ENCODE measurements around the gene ANGPTL8.

The ANGPTL8 gene

GRCh38 chr19:11263726-11264125, 24.3 kb downstream of the ANGPTL8 start:
- no peak for FAIRE-seq

DNA sequence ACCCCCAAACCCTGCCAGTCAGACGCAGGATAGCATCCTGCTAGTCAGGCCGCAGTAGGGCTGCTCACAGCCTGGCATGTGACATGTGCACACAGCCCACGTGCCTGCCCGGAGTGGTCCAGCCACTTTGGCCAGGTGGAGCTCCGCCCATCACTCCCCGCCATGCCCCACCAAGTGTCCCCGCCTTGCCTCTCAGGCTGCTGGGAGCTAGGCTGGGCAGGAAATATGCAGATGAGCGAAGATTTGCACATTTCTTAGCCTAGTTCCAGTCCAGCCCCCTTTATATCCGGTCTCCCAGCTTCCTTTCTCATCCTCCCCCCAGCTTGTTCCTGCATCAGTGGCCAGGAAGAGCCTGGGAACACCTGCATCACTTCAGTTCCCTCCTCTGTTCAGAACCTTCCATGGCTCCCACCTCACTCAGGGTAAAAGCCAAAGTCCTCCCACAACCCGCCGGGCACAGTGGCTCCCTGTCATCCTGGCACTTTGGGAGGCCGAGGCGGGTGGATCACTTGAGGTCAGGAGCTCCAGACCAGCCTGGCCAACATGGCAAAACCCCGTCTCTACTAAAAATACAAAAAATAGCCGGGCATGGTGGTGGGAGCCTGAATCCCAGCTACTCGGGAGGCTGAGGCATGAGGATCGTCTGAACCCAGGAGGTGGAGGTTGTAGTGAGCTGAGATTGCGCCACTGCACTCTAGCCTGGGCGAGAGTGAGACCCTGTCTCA, 25.2 kb downstream of the ANGPTL8 start:
- FAIRE-seq: no peak

- no peak for FAIRE-seq
These were observed 25.9 kb downstream of the ANGPTL8 start for GRCh38 chr19:11265177-11265784.

DNA sequence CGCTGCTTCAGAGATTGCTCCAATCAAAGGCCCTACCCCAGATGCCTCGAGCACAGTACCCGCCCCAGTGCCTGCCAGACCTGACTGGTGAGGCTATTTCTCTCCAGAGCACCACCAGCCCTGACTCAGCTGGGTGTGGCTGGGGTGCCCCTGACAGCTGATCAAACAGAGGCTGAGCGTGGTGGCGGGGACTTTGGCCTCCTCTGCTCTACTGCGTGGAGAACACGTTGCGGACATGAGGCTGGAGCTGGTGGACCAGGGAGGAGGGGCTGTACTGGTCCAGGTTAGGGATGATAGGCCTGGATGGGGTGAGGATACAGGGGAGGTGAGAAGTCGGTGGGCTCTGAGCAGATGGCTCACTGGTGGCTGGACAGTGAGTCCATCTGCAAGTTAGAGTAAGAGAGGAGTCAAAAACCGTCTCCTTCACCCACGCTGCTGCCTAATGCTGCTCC, 26.4 kb downstream of the ANGPTL8 start:
- FAIRE-seq: no peak

GRCh38 chr19:11267316-11268085, 28.1 kb downstream of the ANGPTL8 start:
- no peak for FAIRE-seq

GRCh38 chr19:11268783-11269267, 29.4 kb downstream of the ANGPTL8 start:
- FAIRE-seq: no peak

- no peak for FAIRE-seq
These were observed 30.0 kb downstream of the ANGPTL8 start for GRCh38 chr19:11269408-11269807.

DNA sequence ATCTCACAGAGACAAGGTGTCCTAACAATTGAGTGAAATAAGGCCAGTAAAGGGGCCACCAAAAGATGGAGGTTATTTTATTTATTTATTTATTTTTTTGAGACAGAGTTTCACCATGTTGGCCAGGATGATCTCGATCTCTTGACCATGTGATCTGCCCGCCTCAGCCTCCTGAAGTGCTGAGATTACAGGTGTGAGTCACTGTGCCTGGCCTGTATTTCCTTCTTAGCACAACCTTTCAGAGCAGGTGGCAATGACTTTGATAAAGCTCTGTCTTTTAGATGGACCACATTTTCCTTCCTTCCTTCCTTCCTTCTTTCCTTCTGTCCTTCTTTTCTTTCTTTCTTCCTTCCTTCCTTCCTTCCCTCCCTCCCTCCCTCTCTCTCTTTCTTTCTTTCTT, 33.9 kb downstream of the ANGPTL8 start:
- no peak for FAIRE-seq

GRCh38 chr19:11273989-11274388, 34.6 kb downstream of the ANGPTL8 start:
- FAIRE-seq: no peak

DNA sequence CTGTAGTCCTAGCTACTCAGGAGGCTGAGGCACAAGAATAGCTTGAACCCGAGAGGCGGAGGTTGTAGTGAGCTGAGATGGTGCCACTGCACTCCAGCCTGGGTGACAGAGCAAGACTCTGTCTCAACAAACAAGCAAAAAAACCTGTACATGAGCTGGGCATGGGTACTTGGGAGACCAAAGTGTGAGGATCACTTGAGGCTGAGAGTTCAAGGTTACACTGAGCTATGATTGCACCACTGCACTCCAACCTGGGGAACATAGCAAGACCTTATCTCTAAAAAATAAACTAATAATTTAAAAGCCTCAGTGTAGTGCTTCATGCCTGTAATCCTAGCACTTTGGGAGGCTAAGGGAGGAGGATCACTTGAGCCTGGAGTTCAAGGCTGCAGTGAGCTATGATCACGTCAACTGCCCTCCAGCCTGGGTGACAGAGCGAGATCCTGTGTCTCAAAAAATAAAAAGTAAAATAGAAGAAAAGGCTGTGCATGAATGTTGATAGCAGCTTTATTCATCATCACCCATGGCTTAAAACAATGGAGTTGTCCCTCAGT, 35.2 kb downstream of the ANGPTL8 start:
- no peak for FAIRE-seq

- FAIRE-seq: no peak
These were observed 39.3 kb downstream of the ANGPTL8 start for GRCh38 chr19:11278670-11279069.

DNA sequence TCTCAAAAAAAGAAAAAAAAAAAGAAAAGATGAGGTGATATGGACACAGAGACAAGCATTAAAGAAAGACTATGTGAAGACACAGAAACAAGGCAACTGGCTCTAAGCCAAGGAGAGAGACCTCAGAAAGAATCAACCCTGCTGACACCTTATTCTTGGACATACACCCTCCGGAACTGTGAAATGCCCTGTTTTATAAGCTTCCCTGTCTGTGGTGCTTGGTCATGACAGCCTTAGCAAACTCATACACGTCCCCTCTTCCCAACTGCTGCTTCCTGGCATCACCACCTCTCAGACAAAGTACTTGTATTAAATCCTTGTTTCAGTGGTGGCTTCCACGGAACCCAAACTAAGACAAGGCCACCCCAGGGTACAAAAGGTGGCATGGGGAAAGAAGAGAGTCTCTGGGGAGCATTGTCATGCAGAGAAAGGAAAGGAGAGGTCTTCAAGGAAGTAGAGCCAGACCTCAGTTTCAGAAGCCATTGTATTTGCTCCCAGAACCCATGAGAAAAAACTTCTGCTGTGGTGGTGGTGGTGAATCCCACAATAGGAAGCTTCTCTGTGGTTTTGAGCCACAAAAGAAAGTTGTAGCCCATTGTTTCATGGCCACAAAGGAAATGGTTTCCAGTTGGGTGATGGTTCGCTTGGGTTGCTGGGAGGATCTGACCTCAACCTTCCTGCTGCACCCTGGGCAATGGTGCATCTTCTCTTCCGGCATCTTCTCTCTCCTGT, 40.3 kb downstream of the ANGPTL8 start:
- FAIRE-seq: no peak

- no peak for FAIRE-seq
These were observed 42.1 kb downstream of the ANGPTL8 start for GRCh38 chr19:11281356-11282049.

GRCh38 chr19:11284515-11284914, 45.1 kb downstream of the ANGPTL8 start:
- no peak for FAIRE-seq

DNA sequence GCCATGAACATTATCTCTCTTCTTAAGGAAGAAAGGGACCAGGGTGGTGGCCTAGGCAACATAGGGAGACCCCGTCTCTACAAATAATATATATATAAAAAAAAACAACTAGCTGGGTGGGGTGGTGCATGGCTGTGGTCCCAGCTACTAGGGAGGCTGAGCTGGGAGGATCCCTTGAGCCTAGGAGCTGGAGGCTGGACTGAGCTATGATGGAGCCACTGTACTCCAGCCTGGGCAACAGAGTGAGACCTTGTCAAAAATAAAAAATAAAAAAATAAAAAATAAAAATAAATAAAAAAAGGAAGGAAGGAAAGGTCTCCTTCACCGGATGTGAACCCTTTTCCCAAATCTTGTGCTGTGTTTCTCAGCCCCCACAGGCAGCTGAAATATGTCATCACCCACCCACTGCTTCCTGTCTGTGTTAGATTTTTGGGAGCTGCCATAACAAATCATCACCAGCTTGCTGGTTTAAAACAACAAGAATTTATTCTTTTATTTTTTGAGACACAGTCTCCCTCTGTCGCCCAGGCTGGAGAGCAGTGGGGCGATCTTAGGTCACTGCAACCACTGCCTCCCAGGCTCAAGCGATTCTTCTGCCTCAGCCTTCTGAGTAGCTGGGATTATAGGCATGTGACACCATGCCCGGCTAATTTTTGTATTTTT, 47.0 kb downstream of the ANGPTL8 start:
- FAIRE-seq: no peak

DNA sequence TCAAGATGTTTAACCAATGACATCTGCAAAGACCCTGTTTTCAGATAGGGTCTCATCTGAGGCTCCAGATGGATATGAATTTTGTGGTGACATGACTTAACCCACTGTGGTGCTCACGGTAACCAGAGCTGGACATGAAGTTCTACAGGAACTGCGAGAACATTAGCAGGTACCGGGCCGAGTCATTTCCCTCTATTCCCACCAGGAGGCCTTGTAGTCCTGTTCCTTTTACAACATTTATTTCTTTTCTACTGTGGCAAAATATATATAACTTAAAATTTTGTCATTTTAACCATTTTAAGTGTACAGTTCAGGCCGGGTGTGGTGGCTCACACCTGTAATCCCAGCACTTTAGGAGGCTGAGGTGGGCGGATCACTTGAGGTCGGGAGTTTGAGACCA, 48.9 kb downstream of the ANGPTL8 start:
- no peak for FAIRE-seq

DNA sequence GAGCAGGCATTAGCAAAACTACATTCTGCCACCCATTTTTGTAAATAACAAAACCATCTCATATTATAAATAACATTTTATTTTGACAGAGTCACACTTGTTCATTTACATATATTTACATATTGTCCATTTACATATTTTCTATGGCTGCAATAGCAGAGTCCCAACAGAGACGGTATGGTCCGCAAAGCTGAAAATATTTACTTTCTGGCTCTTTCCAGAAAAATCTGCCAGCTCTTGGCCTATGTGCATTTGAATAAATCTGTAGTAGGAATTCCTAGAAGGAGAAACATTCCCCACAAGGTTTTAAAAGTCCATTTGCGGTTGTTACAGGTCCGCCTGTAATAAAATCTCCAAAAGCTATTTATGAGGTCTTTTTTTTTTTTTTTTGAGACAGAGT, 50.8 kb downstream of the ANGPTL8 start:
- FAIRE-seq: no peak

GRCh38 chr19:11291415-11291814, 52.0 kb downstream of the ANGPTL8 start:
- no peak for FAIRE-seq
